B cell (primary cell): ENCODE results near the gene EGFR. TPM values are rescaled to one million over a fixed set of nuclear protein-coding genes. Genes with fewer than 3 reads are reported as not detected.

Source experiments
- ATAC-seq: fragments of 200-7000 bp; cut with Tn5 transposase; one replicate; pipeline ENCODE4 v1.10.0; 2021; ENCODE audit warnings: low read depth, mild to moderate bottlenecking, moderate number of reproducible peaks, moderate library complexity
- CTCF ChIA-PET: fragments of 350-600 bp; sonication (Branson Sonifier 250); formaldehyde crosslinking; loops from one replicate; lab custom pipeline; 2021; ENCODE audit warnings: antibody characterized with exemption, inconsistent platforms; lab: Charles Lee
- POLR2A ChIA-PET: fragments of 350-600 bp; sonication (Branson Sonifier 250); formaldehyde crosslinking; loops from one replicate; lab custom pipeline; 2021; ENCODE audit warnings: antibody characterized with exemption; lab: Charles Lee
- DNase-seq: peaks from one replicate; pipeline ENCODE4 v3.0.0; 2013
- H2AFZ ChIP-seq: 2 replicates; pipeline ENCODE4 v1.6.1; 2012; ENCODE audit warnings: mild to moderate bottlenecking, low read depth, low read length; ENCODE audit not compliant: insufficient read depth, poor library complexity, severe bottlenecking
- H3K27ac ChIP-seq, 2 donors: 1 replicate in 1 of 2; 2 replicates in 1 of 2; pipeline ENCODE4 v1.5.1; 2012 to 2013; ENCODE audit warnings: low read length in 2 of 2, mild to moderate bottlenecking in 2 of 2, moderate library complexity in 1 of 2
- H3K27me3 ChIP-seq, 4 experiments: fragments of 200-600 bp in 1 of 4; sonication (generic) in 1 of 4; replicated peaks in 1 of 4; 1 replicate in 2 of 4; 2 replicates in 2 of 4; pipeline versions ENCODE4 v1.6.1 to v1.7.0; 2013 to 2016; ENCODE audit warnings: low read length in 3 of 4, mild to moderate bottlenecking in 2 of 4, mixed read lengths in 1 of 4, moderate library complexity in 1 of 4; ENCODE audit not compliant: insufficient read depth in 4 of 4, control insufficient read depth in 3 of 4; ENCODE audit errors: control extremely low read depth in 1 of 4
- H3K36me3 ChIP-seq, 2 experiments: replicated peaks in 1 of 2; 1 replicate in 1 of 2; 2 replicates in 1 of 2; pipeline versions ENCODE4 v1.6.1 to v1.7.1; 2013; ENCODE audit warnings: low read length in 1 of 2; ENCODE audit not compliant: insufficient read depth in 2 of 2, control insufficient read depth in 1 of 2; ENCODE audit errors: control extremely low read depth in 1 of 2, extremely low read depth in 1 of 2
- H3K4me1 ChIP-seq, 2 donors: fragments of 200-600 bp in 1 of 2; sonication (generic) in 1 of 2; 1 replicate in 1 of 2; 2 replicates in 1 of 2; pipeline versions ENCODE4 v1.5.1 to v1.6.1; 2013 to 2017; ENCODE audit warnings: low read length in 2 of 2; ENCODE audit not compliant: control insufficient read depth in 2 of 2, insufficient read depth in 2 of 2
- H3K4me2 ChIP-seq: replicated peaks from 2 replicates; pipeline ENCODE3; 2012; ENCODE audit warnings: mild to moderate bottlenecking, low read depth, low read length; ENCODE audit not compliant: poor library complexity, severe bottlenecking
- H3K4me3 ChIP-seq, 5 experiments: fragments of 200-600 bp in 1 of 5; sonication (generic) in 1 of 5; 1 replicate in 3 of 5; 2 replicates in 2 of 5; pipeline versions ENCODE4 v1.5.1 to v1.7.0; 2011 to 2016; ENCODE audit warnings: low read length in 4 of 5, mild to moderate bottlenecking in 4 of 5, low read depth in 2 of 5, control low read depth in 1 of 5, moderate library complexity in 1 of 5; ENCODE audit not compliant: insufficient read depth in 1 of 5; ENCODE audit errors: control extremely low read depth in 1 of 5, extremely low read depth in 1 of 5
- H3K79me2 ChIP-seq: fragments of 200-600 bp; sonication (generic); one replicate; pipeline ENCODE4 v1.6.0; 2016; ENCODE audit warnings: low read length; ENCODE audit not compliant: control insufficient read depth, insufficient read depth
- H3K9ac ChIP-seq: fragments of 200-600 bp; sonication (generic); 2 replicates; pipeline ENCODE4 v1.6.1; 2017; ENCODE audit warnings: mild to moderate bottlenecking, low read length, moderate library complexity
- H3K9me3 ChIP-seq, 3 donors: one replicate each; pipeline versions ENCODE4 v1.6.1 to v1.7.1; 2013; ENCODE audit warnings: low read length in 2 of 3; ENCODE audit not compliant: control insufficient read depth in 2 of 3, insufficient read depth in 1 of 3; ENCODE audit errors: control extremely low read depth in 1 of 3
- H4K20me1 ChIP-seq: 2 replicates; pipeline ENCODE4 v1.6.0; 2012; ENCODE audit warnings: mild to moderate bottlenecking, low read length; ENCODE audit not compliant: insufficient read depth, control insufficient read depth, poor library complexity, severe bottlenecking
- H3K27ac Mint-ChIP-seq: one replicate; pipeline ENCODE4 v1.8.0; 2021; ENCODE audit warnings: mixed read lengths
- H3K27me3 Mint-ChIP-seq: one replicate; pipeline ENCODE4 v1.8.0; 2021; ENCODE audit warnings: mixed read lengths
- H3K4me1 Mint-ChIP-seq: one replicate; pipeline ENCODE4 v1.8.0; 2021; ENCODE audit warnings: mixed read lengths
- H3K4me3 Mint-ChIP-seq: one replicate; pipeline ENCODE4 v1.8.0; 2021; ENCODE audit warnings: mixed read lengths
- H3K9me3 Mint-ChIP-seq: one replicate; pipeline ENCODE4 v1.8.0; 2022; ENCODE audit warnings: mixed read lengths; ENCODE audit not compliant: insufficient read depth
- EZH2 ChIP-seq: IDR thresholded peaks from 2 replicates; pipeline ENCODE4 v1.6.1; 2012; ENCODE audit warnings: borderline replicate concordance, low read depth, mild to moderate bottlenecking, moderate library complexity, low read length; ENCODE audit not compliant: insufficient read depth, poor library complexity, severe bottlenecking
- WGBS: methylation state at CpG from one replicate; pipeline ENCODE4 v1.1.5; 2013; ENCODE audit warnings: missing lambda C conversion rate; ENCODE audit not compliant: insufficient coverage; 5-methylcytosine and 5-hydroxymethylcytosine counted together
- intact Hi-C: fragments of 100-400 bp; cut with micrococcal nuclease; formaldehyde crosslinking; loops from one replicate; pipeline ENCODE4 v1.10.0; 2022
- polyA plus RNA-seq: library from polyadenylated mRNA; depleted of rRNA; stranded (reverse); fragments of >200 nt; gene quantifications from 2 replicates; pipeline ENCODE4 v1.2.3, GENCODE V29; 2012
- total RNA-seq, 2 donors: library from RNA; stranded (reverse); fragments of 120-200 nt in 1 of 2; gene quantifications; 1 replicate in 1 of 2; 2 replicates in 1 of 2; pipeline versions ENCODE4 v1.2.3 to v1.2.4, GENCODE V29; 2013 to 2022
- TF ChIP-seq, protein P1 (sequence below): fragments of 200-600 bp; IDR thresholded peaks from one replicate; pipeline ENCODE4 v1.8.0; 2022; ENCODE audit warnings: antibody characterized with exemption, mild to moderate bottlenecking

The EGFR gene
- total and polyA plus RNA-seq, 2 donors (not counting 1 experiment from before 2014, with no cell fraction given), result not detected

GRCh38 chr7:55244006-55244745, 225.4 kb downstream of the EGFR start:
- no peaks in the 10 kb centered on the region for H4K20me1 ChIP-seq
- no peaks in the 10 kb centered on the region for H3K36me3 ChIP-seq
- ChIA-PET POLR2A (no interaction called here), CTCF (no interaction called here)
- no peaks in the 10 kb centered on the region for H3K4me1 ChIP-seq
- no peak overlapping the region for H3K27ac Mint-ChIP-seq
- ATAC-seq, result no peak
- H3K79me2 ChIP-seq, result no peaks in the 10 kb centered on the region
- intact Hi-C loops, result no loop called here
- no peak overlapping the region for H3K9ac ChIP-seq
- no peak for TF ChIP-seq EZH2
- TF ChIP-seq, protein P1, sequence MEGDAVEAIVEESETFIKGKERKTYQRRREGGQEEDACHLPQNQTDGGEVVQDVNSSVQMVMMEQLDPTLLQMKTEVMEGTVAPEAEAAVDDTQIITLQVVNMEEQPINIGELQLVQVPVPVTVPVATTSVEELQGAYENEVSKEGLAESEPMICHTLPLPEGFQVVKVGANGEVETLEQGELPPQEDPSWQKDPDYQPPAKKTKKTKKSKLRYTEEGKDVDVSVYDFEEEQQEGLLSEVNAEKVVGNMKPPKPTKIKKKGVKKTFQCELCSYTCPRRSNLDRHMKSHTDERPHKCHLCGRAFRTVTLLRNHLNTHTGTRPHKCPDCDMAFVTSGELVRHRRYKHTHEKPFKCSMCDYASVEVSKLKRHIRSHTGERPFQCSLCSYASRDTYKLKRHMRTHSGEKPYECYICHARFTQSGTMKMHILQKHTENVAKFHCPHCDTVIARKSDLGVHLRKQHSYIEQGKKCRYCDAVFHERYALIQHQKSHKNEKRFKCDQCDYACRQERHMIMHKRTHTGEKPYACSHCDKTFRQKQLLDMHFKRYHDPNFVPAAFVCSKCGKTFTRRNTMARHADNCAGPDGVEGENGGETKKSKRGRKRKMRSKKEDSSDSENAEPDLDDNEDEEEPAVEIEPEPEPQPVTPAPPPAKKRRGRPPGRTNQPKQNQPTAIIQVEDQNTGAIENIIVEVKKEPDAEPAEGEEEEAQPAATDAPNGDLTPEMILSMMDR, result no peak
- H3K27ac ChIP-seq, result no peak overlapping the region
- no peak overlapping the region for H3K4me3 Mint-ChIP-seq
- H3K27me3 ChIP-seq, result no peaks in the 10 kb centered on the region
- no peaks in the 10 kb centered on the region for H3K9me3 Mint-ChIP-seq
- WGBS, result 92% methylated on average over 12 of the region's 13 CpGs
- no peaks in the 10 kb centered on the region for H3K4me1 Mint-ChIP-seq
- no peak overlapping the region for H3K4me3 ChIP-seq
- H3K9me3 ChIP-seq, result peaks cover 0 to 3% (median 0%) of the 10 kb centered on the region in 3 donors
- no peak overlapping the region for H2AFZ ChIP-seq
- H3K4me2 ChIP-seq, result no peak overlapping the region
- H3K27me3 Mint-ChIP-seq, result peaks cover 4% of the 10 kb centered on the region
- no peak for DNase-seq

DNA sequence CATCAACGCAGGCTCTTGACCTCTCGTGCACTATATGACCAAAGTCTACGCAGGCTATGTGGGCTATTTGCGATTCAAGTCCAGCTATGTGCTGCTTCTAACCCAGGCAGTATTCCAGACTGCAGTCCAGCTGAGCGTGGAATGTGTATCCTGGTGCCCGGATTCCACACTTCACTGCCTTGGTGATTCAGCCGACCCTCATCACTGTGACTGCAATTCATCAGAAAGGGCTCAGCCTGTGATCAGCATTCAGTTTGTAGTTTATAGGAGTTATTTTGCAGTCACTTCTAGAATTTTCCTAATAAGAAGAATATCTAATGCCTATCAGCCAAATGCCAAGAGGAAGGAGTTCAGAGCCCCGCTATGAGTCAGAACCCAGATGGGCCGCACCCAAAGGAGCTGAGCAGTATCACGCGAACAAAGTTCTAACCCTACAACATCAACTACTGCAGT, 226.5 kb downstream of the EGFR start:
- no peaks in the 10 kb centered on the region for H4K20me1 ChIP-seq
- no peak for DNase-seq
- Mint-ChIP-seq H3K4me1 (no peaks in the 10 kb centered on the region), H3K27ac (no peak overlapping the region), H3K27me3 (peaks cover 5% of the 10 kb centered on the region), H3K9me3 (no peaks in the 10 kb centered on the region), H3K4me3 (no peak overlapping the region)
- no peaks in the 10 kb centered on the region for H3K36me3 ChIP-seq
- ChIA-PET CTCF (no interaction called here), POLR2A (no interaction called here)
- H3K79me2 ChIP-seq, result no peaks in the 10 kb centered on the region
- no peaks in the 10 kb centered on the region for H3K27me3 ChIP-seq
- TF ChIP-seq, protein P1, result no peak
- TF ChIP-seq EZH2, result no peak
- no peak overlapping the region for H3K9ac ChIP-seq
- 100% methylated on average over 4 of the region's 11 CpGs for WGBS
- H3K4me1 ChIP-seq, result no peaks in the 10 kb centered on the region
- no peak overlapping the region for H3K4me2 ChIP-seq
- peaks cover 0 to 3% (median 0%) of the 10 kb centered on the region in 3 donors for H3K9me3 ChIP-seq
- no peak overlapping the region for H3K27ac ChIP-seq
- H3K4me3 ChIP-seq, result no peak overlapping the region
- H2AFZ ChIP-seq, result no peak overlapping the region
- intact Hi-C loops, result no loop called here
- no peak for ATAC-seq
